GM12864 (cell line): ENCODE measurements around the gene CD52.

ENCODE experiments used
- DNase-seq: peaks from one replicate; pipeline ENCODE4 v3.0.0-alpha.2; 2011; ENCODE audit warnings: low read depth
- H3K4me3 ChIP-seq: 2 replicates; pipeline ENCODE4 v1.5.1; 2011; ENCODE audit warnings: mild to moderate bottlenecking, low read depth, low read length, control low read depth
- CTCF ChIP-seq: IDR thresholded peaks from 2 replicates; pipeline ENCODE4 v1.5.1; 2011; ENCODE audit warnings: low read depth, mild to moderate bottlenecking, moderate library complexity, low read length, control low read depth, inconsistent platforms; ENCODE audit errors: missing control alignments

The CD52 gene

GRCh38 chr1:26296340-26297056 is 21.3 kb upstream of the CD52 start:
- no peak overlapping the region for H3K4me3 ChIP-seq
- no peak for TF ChIP-seq CTCF
- no peak for DNase-seq

DNA sequence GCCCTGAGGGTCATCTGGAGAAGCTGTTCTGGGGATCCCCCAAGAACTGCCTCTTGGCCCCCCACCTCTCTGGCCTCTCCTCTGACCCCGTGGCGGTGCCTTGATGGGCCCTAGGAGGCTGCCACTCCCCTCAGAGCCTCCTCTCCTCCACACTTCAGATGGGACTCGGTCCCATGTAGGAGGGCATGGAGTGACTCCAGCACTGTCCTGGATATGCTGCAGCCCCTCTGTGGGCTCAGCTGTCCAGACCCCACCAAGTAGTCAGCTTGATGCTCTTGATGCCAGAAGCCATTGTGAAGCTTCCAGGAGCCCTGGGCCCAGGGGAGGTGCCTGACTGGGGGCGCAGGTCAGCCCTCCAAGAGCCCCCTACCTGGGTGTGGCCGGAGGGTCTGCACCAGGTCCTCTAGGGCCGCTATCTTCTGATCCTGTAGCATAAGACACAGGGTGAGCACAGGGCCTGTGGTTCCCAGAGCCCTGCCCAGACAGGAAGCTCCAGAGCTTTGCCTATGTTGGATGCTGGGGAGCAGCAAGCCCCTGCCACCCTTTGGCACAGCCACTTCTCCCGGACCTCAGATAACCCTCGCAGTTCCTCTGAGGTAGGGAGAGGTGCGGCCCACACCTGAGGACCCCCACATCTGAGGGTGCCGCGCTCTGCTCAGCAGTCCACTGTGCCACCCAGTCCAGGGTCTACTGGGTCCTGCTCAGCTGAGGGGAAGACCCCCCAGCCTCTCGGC is 20.5 kb upstream of the CD52 start:
- DNase-seq, result no peak
- no peak overlapping the region for H3K4me3 ChIP-seq
- TF ChIP-seq CTCF, result no peak

DNA sequence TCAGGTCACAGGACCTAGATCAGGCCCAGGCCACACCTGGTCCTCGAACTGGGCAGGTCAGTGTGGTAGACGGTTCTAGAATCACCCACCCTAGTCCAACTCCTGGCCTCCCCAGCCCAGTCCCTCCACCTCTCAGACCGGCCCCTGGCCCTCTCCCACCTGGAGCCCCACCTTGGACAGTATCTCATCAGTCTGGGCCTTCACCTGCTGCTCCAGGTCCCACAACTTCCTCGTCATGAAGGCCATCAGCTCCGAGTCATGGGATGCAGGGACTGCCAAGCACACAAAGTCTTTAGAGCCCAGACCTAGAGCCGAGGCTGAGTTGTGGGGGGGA is 20.0 kb upstream of the CD52 start:
- no peak for TF ChIP-seq CTCF
- no peak for DNase-seq

GRCh38 chr1:26300578-26301275 is 17.0 kb upstream of the CD52 start:
- H3K4me3 ChIP-seq, result no peak overlapping the region
- TF ChIP-seq CTCF, result no peak
- no peak for DNase-seq

More for the DNA sequence above, 20.0 kb upstream of the CD52 start:
- H3K4me3 ChIP-seq, result no peak overlapping the region

- no peak for TF ChIP-seq CTCF
- DNase-seq, result no peak
- no peak overlapping the region for H3K4me3 ChIP-seq
Observed at GRCh38 chr1:26302733-26303405, 14.9 kb upstream of the CD52 start.

DNA sequence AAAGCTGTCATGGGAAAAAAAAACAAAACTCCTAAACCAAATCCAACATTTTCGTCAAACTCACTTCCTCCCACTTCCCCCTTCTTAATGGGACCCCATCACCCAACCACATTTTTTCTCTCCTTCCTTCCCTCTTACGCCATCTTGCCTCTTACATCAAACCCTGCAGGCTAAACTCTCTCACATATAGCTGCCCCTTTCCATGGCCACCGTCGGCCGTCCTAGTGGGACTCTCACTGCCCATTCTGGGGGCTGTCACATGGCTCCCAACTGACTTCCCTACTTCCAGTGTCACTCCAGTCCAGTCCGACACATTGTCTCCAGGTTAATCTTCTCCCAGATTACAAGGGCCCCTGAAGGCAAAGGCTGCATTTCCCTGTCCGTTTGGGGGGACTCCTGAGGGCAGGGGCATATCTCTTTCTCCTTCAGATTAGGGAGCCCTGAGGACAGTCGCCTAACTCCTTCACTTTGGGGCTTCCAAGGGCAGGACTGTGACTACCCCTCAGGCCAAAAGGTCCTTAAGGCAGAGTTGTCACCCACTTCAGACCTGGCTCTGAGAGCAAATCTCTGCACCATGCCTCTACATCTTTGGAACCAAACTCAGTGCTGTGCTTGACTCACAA is 12.0 kb upstream of the CD52 start:
- H3K4me3 ChIP-seq, result peak overlapping the region; percentile 66
- DNase-seq, result no peak
- TF ChIP-seq CTCF, result no peak
